HAP-1 (cell line): Measurements from ENCODE around the gene CR1L.
"Not testable (repeated sequence)": the region's sequence is repeated elsewhere in the genome, so short reads cannot be mapped to it uniquely, and the experiment has no call there.

Experiments used
- DNase-seq, 2 experiments: peaks; one replicate each; pipeline ENCODE4 v3.0.0-alpha.2; 2016 to 2020; ENCODE audit warnings: low spot score in 2 of 2
- H3K27me3 ChIP-seq: fragments of 250-450 bp; sonication (Bioruptor Pico); 2 replicates; pipeline ENCODE4 v1.5.1; 2020; ENCODE audit warnings: low read depth, mild to moderate bottlenecking, moderate library complexity
- H3K36me3 ChIP-seq: fragments of 250-450 bp; sonication (Bioruptor Pico); replicated peaks from 2 replicates; pipeline ENCODE4 v1.5.1; 2020; ENCODE audit warnings: mild to moderate bottlenecking
- H3K4me1 ChIP-seq: fragments of 250-450 bp; sonication (Bioruptor Pico); 2 replicates; pipeline ENCODE4 v1.5.1; 2020; ENCODE audit warnings: mild to moderate bottlenecking
- H3K4me3 ChIP-seq: fragments of 250-450 bp; sonication (Bioruptor Pico); 2 replicates; pipeline ENCODE4 v1.5.1; 2020; ENCODE audit warnings: mild to moderate bottlenecking, moderate library complexity
- H3K9me3 ChIP-seq: fragments of 250-450 bp; sonication (Bioruptor Pico); 2 replicates; pipeline ENCODE4 v1.5.1; 2020; ENCODE audit warnings: mild to moderate bottlenecking, moderate library complexity
- in situ Hi-C: fragments of 300-500 bp; cut with MboI; formaldehyde crosslinking; loops from 3 replicates; pipeline ENCODE4 v1.14.3; 2020; ENCODE audit warnings: low sequenced_read_pairs, inconsistent platforms, mixed read lengths

Gene CR1L

GRCh38 chr1:207633699-207634289 lies 11.1 kb upstream of the CR1L start:
- DNase-seq, H3K36me3 ChIP-seq, in situ Hi-C loops, H3K27me3 ChIP-seq, H3K4me3 ChIP-seq, H3K9me3 ChIP-seq: not testable (repeated sequence)
- H3K4me1 ChIP-seq: peaks cover 14% of the 10 kb centered on the region

- H3K27me3 ChIP-seq, H3K9me3 ChIP-seq, DNase-seq, H3K4me3 ChIP-seq, H3K36me3 ChIP-seq, in situ Hi-C loops: not testable (repeated sequence)
- H3K4me1 ChIP-seq: peaks cover 14% of the 10 kb centered on the region
Measured at GRCh38 chr1:207634293-207634692, 10.6 kb upstream of the CR1L start.

- DNase-seq: peak; percentile 32 to 57
- in situ Hi-C loops, H3K4me3 ChIP-seq, H3K9me3 ChIP-seq, H3K36me3 ChIP-seq, H3K27me3 ChIP-seq: not testable (repeated sequence)
- peaks cover 14% of the 10 kb centered on the region for H3K4me1 ChIP-seq
Measured at GRCh38 chr1:207635569-207636186, 9.3 kb upstream of the CR1L start.

- DNase-seq, H3K4me3 ChIP-seq, in situ Hi-C loops, H3K36me3 ChIP-seq, H3K9me3 ChIP-seq, H3K27me3 ChIP-seq: not testable (repeated sequence)
- peaks cover 14% of the 10 kb centered on the region for H3K4me1 ChIP-seq
Measured at GRCh38 chr1:207638487-207639145, 6.3 kb upstream of the CR1L start.

- DNase-seq, H3K9me3 ChIP-seq, H3K27me3 ChIP-seq, H3K4me3 ChIP-seq, H3K36me3 ChIP-seq, in situ Hi-C loops: not testable (repeated sequence)
- H3K4me1 ChIP-seq: peaks cover 14% of the 10 kb centered on the region
Measured at GRCh38 chr1:207639362-207639761, 5.6 kb upstream of the CR1L start.

GRCh38 chr1:207644166-207644851 lies 624 bp upstream of the CR1L start:
- Histone ChIP-seq H3K36me3 (no peaks in the 10 kb centered on the region), H3K27me3 (no peaks in the 10 kb centered on the region), H3K9me3 (no peaks in the 10 kb centered on the region), H3K4me1 (no peaks in the 10 kb centered on the region), H3K4me3 (no peak overlapping the region)
- in situ Hi-C loops: no loop called here
- no peak for DNase-seq

- in situ Hi-C loops: no loop called here
- Histone ChIP-seq H3K27me3 (no peaks in the 10 kb centered on the region), H3K4me1 (no peaks in the 10 kb centered on the region), H3K4me3 (no peak overlapping the region), H3K36me3 (no peaks in the 10 kb centered on the region), H3K9me3 (no peaks in the 10 kb centered on the region)
- DNase-seq: no peak
Measured at GRCh38 chr1:207645635-207646081, 725 bp downstream of the CR1L start.

GRCh38 chr1:207646171-207646570 lies 1.2 kb downstream of the CR1L start:
- no peak for DNase-seq
- in situ Hi-C loops: no loop called here
- Histone ChIP-seq H3K9me3 (no peaks in the 10 kb centered on the region), H3K4me3 (no peak overlapping the region), H3K27me3 (no peaks in the 10 kb centered on the region), H3K4me1 (no peaks in the 10 kb centered on the region), H3K36me3 (no peaks in the 10 kb centered on the region)

- Histone ChIP-seq H3K27me3 (no peaks in the 10 kb centered on the region), H3K4me3 (no peak overlapping the region), H3K36me3 (no peaks in the 10 kb centered on the region), H3K9me3 (no peaks in the 10 kb centered on the region), H3K4me1 (no peaks in the 10 kb centered on the region)
- DNase-seq: no peak
- in situ Hi-C loops: no loop called here
Measured at GRCh38 chr1:207646944-207647579, 2.1 kb downstream of the CR1L start.

- no peaks in the 10 kb centered on the region for H3K4me1 ChIP-seq
Measured at GRCh38 chr1:207647671-207648333, 2.9 kb downstream of the CR1L start.

GRCh38 chr1:207648334-207649209 lies 3.6 kb downstream of the CR1L start:
- H3K27me3 ChIP-seq: no peaks in the 10 kb centered on the region
- H3K36me3 ChIP-seq: no peaks in the 10 kb centered on the region
- H3K9me3 ChIP-seq: no peaks in the 10 kb centered on the region
- H3K4me1 ChIP-seq: no peaks in the 10 kb centered on the region
- DNase-seq: no peak
- H3K4me3 ChIP-seq: no peak overlapping the region
- in situ Hi-C loops: no loop called here

More at GRCh38 chr1:207647671-207648333, 2.9 kb downstream of the CR1L start:
- Histone ChIP-seq H3K27me3 (no peaks in the 10 kb centered on the region), H3K36me3 (no peaks in the 10 kb centered on the region), H3K4me3 (no peak overlapping the region), H3K9me3 (no peaks in the 10 kb centered on the region)
- DNase-seq: no peak
- in situ Hi-C loops: no loop called here

- DNase-seq: no peak
- no peak overlapping the region for H3K4me3 ChIP-seq
- H3K27me3 ChIP-seq: no peaks in the 10 kb centered on the region; the same call in 1 of the 2 replicates
- H3K9me3 ChIP-seq: no peaks in the 10 kb centered on the region
- in situ Hi-C loops: no loop called here
- H3K36me3 ChIP-seq: no peaks in the 10 kb centered on the region
- no peaks in the 10 kb centered on the region for H3K4me1 ChIP-seq
Measured at GRCh38 chr1:207649210-207649753, 4.3 kb downstream of the CR1L start.
